Testis (tissue), 5 donors: ENCODE measurements around the gene SNAP25. TPM values are rescaled to one million over a fixed set of nuclear protein-coding genes. Genes with fewer than 3 reads are reported as not detected.

Experiments
- DNase-seq: peaks from one replicate; pipeline ENCODE4 v3.0.0-alpha.2; 2019
- H3K27ac ChIP-seq, 2 donors: fragments of 200-600 bp; sonication (generic); one replicate each; pipeline ENCODE4 v1.5.1; 2019
- H3K27me3 ChIP-seq: fragments of 200-600 bp; sonication (generic); one replicate; pipeline ENCODE4 v1.5.1; 2019
- H3K36me3 ChIP-seq: fragments of 200-600 bp; sonication (generic); one replicate; pipeline ENCODE4 v1.5.1; 2017; ENCODE audit warnings: low read depth; ENCODE audit errors: missing control alignments
- H3K4me1 ChIP-seq: fragments of 200-600 bp; sonication (generic); one replicate; pipeline ENCODE4 v1.5.1; 2019
- H3K4me3 ChIP-seq, 2 donors: fragments of 200-600 bp; sonication (generic); one replicate each; pipeline ENCODE4 v1.5.1; 2017 to 2019
- H3K9me3 ChIP-seq: fragments of 200-600 bp; sonication (generic); one replicate; pipeline ENCODE4 v1.5.1; 2017
- POLR2A ChIP-seq: fragments of 450-650 bp; IDR thresholded peaks from one replicate; pipeline ENCODE4 v1.6.1; 2017; ENCODE audit warnings: antibody characterized with exemption, mild to moderate bottlenecking, moderate library complexity
- WGBS, 2 donors: methylation state at CpG; one replicate each; pipeline ENCODE4 v1.1.5; 2018; 5-methylcytosine and 5-hydroxymethylcytosine counted together
- intact Hi-C: fragments of 100-400 bp; cut with DNase I; formaldehyde crosslinking; loops from one replicate; pipeline ENCODE4 v1.15.1; 2023; ENCODE audit warnings: low total_unique reads
- long read RNA-seq, 2 donors: transcript quantifications; one replicate each; lab custom pipeline, GENCODE V29; 2026
- polyA plus RNA-seq: library from polyadenylated mRNA; stranded (reverse); fragments of 350-450 nt; fragmentation: Illumina TruSeq; extraction: RNeasy Lipid Tissue Mini Kit (QIAGEN cat#74804); gene quantifications from one replicate; pipeline ENCODE4 v1.2.3, GENCODE V29; 2014; ENCODE audit warnings: low read depth, low replicate concordance; ENCODE audit not compliant: insufficient read depth
- total RNA-seq, 2 donors: library from RNA; depleted of rRNA; stranded (reverse); fragments of >200 nt; gene quantifications; one replicate each; pipeline ENCODE4 v1.2.3, GENCODE V29; 2016
- TF ChIP-seq, protein P1 (sequence below), 3 experiments: fragments of 450-650 bp in 2 of 3; fragments of 200-600 bp in 1 of 3; sonication (generic) in 1 of 3; IDR thresholded peaks; one replicate each; pipeline ENCODE4 v1.5.1; 2016 to 2019; ENCODE audit warnings: antibody characterized with exemption in 3 of 3, mild to moderate bottlenecking in 2 of 3, moderate library complexity in 1 of 3

SNAP25 gene
- 10 to 100 TPM; 11.3 to 13.7 TPM for total RNA-seq
- 8.0 TPM for polyA plus RNA-seq
- long read RNA-seq, donor 1, partial matches to known transcripts, result 0 of 2 reads
- long read RNA-seq, donor 1, other reads (novel, unspliced or antisense), result 0 of 2 reads
- long read RNA-seq, donor 2, partial matches to known transcripts, result 0 of 2 reads
- long read RNA-seq, donor 2, other reads (novel, unspliced or antisense), result 0 of 2 reads

DNA sequence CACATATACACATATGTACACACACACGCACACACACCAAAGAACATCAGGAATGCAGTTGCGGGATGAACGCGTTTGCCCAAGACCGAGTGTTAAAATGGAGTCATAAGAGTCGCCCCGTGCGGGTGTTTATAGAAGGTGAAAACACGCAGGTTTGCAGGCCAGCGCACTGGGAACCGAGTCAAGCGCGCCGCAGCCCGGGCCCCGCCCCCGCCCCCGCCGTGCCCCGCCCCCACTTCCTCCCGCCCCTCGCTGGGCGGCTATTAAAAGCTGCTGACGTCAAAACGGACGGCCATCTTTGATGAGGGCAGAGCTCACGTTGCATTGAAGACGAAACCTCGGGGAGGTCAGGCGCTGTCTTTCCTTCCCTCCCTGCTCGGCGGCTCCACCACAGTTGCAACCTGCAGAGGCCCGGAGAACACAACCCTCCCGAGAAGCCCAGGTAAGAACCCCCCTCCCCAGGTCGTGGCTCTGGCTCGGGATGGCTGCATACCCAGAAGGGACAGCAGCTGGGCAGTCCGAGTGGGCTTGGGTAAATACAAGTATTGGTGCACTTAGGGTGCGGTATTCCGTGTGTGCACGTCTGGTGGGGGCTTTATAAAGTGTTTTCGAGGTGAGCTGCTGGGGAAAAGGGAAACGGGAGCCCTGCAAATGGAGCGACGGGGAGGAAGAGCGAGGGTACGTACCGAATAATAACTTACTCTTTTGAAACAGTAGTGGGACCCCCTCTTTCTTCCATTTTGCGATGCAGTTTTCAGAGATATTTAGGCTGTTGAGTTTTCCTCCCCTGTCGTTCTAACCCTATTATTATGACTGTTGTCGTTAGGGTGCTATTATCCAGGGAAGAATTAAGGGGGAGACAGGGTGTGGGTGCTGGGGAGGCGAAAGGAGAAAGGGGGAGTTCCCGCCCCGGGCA lies at the start of gene SNAP25:
Gene SNAP25, plus strand, starts transcription at position 295 of the 916 bp plus-strand sequence. CDS start 56,662 bp downstream, outside the sequence.
- Histone ChIP-seq H3K4me1 (peaks cover 4% of the 10 kb centered on the region), H3K9me3 (no peaks in the 10 kb centered on the region), H3K4me3 (peak within 1 kb of the TSS; percentile 64 to 77), H3K36me3 (no peaks in the 10 kb centered on the region), H3K27ac (peak within 1 kb of the TSS; percentile 88 to 98), H3K27me3 (no peaks in the 10 kb centered on the region)
- peak; percentile 95 for DNase-seq
- WGBS, 2 donors, result 1% methylated on average over 26 to 53 of the region's 53 CpGs
- TF ChIP-seq, protein P1, sequence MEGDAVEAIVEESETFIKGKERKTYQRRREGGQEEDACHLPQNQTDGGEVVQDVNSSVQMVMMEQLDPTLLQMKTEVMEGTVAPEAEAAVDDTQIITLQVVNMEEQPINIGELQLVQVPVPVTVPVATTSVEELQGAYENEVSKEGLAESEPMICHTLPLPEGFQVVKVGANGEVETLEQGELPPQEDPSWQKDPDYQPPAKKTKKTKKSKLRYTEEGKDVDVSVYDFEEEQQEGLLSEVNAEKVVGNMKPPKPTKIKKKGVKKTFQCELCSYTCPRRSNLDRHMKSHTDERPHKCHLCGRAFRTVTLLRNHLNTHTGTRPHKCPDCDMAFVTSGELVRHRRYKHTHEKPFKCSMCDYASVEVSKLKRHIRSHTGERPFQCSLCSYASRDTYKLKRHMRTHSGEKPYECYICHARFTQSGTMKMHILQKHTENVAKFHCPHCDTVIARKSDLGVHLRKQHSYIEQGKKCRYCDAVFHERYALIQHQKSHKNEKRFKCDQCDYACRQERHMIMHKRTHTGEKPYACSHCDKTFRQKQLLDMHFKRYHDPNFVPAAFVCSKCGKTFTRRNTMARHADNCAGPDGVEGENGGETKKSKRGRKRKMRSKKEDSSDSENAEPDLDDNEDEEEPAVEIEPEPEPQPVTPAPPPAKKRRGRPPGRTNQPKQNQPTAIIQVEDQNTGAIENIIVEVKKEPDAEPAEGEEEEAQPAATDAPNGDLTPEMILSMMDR (IDR thresholded peaks at IDR 0.05), result no peak
- no peak for TF ChIP-seq POLR2A
- intact Hi-C loops, result no loop called here

DNA sequence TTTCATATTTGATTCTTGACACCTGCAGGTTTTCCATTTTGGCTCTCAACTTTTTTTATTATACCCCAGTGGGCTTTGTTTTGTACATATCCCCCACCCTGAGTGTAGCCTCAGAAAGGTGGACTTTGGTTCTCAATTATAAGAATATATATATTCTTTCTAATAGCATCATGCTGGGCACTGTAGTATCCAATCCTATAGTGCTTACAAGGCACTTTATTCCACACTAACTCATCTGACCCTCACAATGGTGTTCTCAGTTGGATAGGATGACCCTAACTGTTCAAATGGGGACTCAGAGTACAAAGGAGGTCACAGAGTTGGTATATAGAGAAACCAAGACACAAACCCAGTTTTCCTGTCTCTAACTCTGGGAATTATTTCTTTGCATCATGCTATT lies 48.9 kb upstream of the SNAP25 start:
- no peak for TF ChIP-seq POLR2A
- TF ChIP-seq, protein P1 (IDR thresholded peaks at IDR 0.05), result no peak
- no peak overlapping the region for H3K27ac ChIP-seq
- DNase-seq, result no peak
- no peaks in the 10 kb centered on the region for H3K27me3 ChIP-seq
- H3K4me1 ChIP-seq, result no peaks in the 10 kb centered on the region
- intact Hi-C loops, result no loop called here
- no peaks in the 10 kb centered on the region for H3K36me3 ChIP-seq
- H3K9me3 ChIP-seq, result no peaks in the 10 kb centered on the region
- H3K4me3 ChIP-seq, result no peak overlapping the region

DNA sequence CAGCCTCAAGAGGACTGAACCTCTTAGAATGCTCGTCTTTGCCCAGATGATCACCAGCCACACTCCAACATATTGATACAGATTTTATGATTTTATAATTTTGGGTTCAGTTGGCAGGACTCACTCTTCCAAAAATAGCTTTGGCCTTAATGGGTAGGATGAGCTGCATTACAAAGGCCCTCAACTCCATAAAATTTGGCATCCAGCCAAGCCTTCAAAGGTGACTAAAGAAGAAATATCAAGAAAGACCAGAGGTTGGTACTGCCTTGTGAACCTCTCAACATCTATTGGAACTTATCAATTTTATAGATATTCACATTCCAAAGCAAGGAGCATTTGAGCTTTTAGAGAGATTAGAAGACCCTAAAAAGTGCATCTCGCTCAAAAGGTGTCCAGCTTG lies 48.4 kb upstream of the SNAP25 start:
- H3K4me1 ChIP-seq, result no peaks in the 10 kb centered on the region
- no peak for DNase-seq
- no peaks in the 10 kb centered on the region for H3K27me3 ChIP-seq
- no peak overlapping the region for H3K27ac ChIP-seq
- 88 to 91% methylated on average over 2 of the region's 2 CpGs for WGBS, 2 donors
- no peaks in the 10 kb centered on the region for H3K9me3 ChIP-seq
- intact Hi-C loops, result no loop called here
- H3K4me3 ChIP-seq, result no peak overlapping the region
- TF ChIP-seq, protein P1 (IDR thresholded peaks at IDR 0.05), result no peak
- no peak for TF ChIP-seq POLR2A
- no peaks in the 10 kb centered on the region for H3K36me3 ChIP-seq

DNA sequence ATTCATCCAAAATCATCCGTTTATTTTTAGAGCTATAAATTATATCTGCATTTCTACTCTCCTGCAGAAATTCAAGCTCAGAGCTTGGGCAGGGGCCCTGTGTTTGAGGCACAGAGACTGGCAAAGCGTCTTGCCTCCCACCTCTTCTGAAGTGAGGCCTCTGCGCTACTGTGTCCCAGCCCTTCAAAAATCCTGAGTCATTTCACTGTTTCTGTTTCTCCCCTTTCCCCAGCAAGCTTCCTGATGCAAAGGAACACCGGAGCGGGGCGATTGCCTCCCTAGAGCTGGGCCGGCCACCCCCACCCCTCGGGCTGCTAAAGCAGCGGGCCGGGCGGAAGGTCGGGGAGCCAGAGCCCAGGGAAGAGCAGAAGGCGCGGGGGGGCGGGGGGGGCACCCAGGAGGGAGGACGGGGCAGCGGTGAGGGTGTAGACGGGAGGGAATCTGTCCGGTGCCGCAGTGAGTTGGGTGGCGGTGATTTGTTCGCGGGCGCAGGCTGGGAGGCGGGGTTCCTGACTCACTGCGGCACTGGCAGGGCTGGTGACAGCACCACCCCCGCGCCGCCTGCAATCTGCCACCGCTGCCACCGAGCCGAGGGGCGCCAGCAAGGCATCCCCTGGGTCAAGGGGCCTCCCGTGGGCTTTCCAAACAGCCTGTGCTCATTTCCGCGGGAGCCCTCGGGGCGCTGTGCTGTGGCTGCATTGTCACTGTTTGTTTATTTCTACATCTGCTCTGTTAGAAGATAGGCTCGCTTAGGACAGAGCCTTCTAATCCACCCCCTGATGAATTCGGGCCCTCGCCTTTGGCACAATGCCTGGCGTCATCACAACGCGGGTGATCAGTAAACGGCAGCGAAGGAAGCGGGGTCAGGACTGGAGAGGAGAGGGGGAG lies 46.5 kb upstream of the SNAP25 start:
- H3K36me3 ChIP-seq, result no peaks in the 10 kb centered on the region
- 3 to 7% methylated on average over 21 to 47 of the region's 47 CpGs for WGBS, 2 donors
- no peaks in the 10 kb centered on the region for H3K9me3 ChIP-seq
- intact Hi-C loops, result no loop called here
- H3K27ac ChIP-seq, result peak overlapping the region; percentile 1 to 47
- peak; percentile 58 for DNase-seq
- peak overlapping the region; percentile 48 to 57 for H3K4me3 ChIP-seq
- no peaks in the 10 kb centered on the region for H3K4me1 ChIP-seq
- TF ChIP-seq, protein P1 (IDR thresholded peaks at IDR 0.05), result no peak
- no peak for TF ChIP-seq POLR2A
- no peaks in the 10 kb centered on the region for H3K27me3 ChIP-seq
